ENCODE results near the gene TAF1A.

Gene TAF1A

GRCh38 chr1:222561656-222562055 is 28.1 kb downstream of the TAF1A start:
- 85 to 93% methylated on average over 1 of the region's 1 CpG for WGBS, 2 experiments
- Histone ChIP-seq H3K4me1 (ENCODE audit: control insufficient read depth, insufficient read depth, low read length) (no peaks in the 10 kb centered on the region), H3K27ac (ENCODE audit: insufficient read depth, low read depth, low read length, poor library complexity, severe bottlenecking) (no peak overlapping the region), H3K36me3 (ENCODE audit: control insufficient read depth, insufficient read depth, low read length) (peaks cover 12% of the 10 kb centered on the region), H3K9me3 (ENCODE audit: control insufficient read depth, low read length) (no peaks in the 10 kb centered on the region), H3K4me3 (ENCODE audit: insufficient read depth, low read depth, low read length) (no peak overlapping the region), H3K27me3 (ENCODE audit: control insufficient read depth, insufficient read depth, low read length, poor library complexity, severe bottlenecking) (no peaks in the 10 kb centered on the region)

GRCh38 chr1:222557574-222557973 is 32.2 kb downstream of the TAF1A start:
- Histone ChIP-seq H3K36me3 (ENCODE audit: control insufficient read depth, insufficient read depth, low read length) (peaks cover 12% of the 10 kb centered on the region), H3K27me3 (ENCODE audit: control insufficient read depth, insufficient read depth, low read length, poor library complexity, severe bottlenecking) (no peaks in the 10 kb centered on the region), H3K27ac (ENCODE audit: insufficient read depth, low read depth, low read length, poor library complexity, severe bottlenecking) (no peak overlapping the region), H3K4me1 (ENCODE audit: control insufficient read depth, insufficient read depth, low read length) (no peaks in the 10 kb centered on the region), H3K4me3 (ENCODE audit: insufficient read depth, low read depth, low read length) (no peak overlapping the region), H3K9me3 (ENCODE audit: control insufficient read depth, low read length) (no peaks in the 10 kb centered on the region)
- WGBS, 2 experiments: 98% methylated on average over 7 of the region's 7 CpGs

- H3K36me3 ChIP-seq (ENCODE audit: control insufficient read depth, insufficient read depth, low read length): peaks cover 12% of the 10 kb centered on the region
- 77 to 78% methylated on average over 6 of the region's 6 CpGs for WGBS, 2 experiments
Observed at GRCh38 chr1:222557148-222557547, 32.6 kb downstream of the TAF1A start.

GRCh38 chr1:222555992-222556615 is 33.6 kb downstream of the TAF1A start:
- Histone ChIP-seq H3K27ac (ENCODE audit: insufficient read depth, low read depth, low read length, poor library complexity, severe bottlenecking) (no peak overlapping the region), H3K36me3 (ENCODE audit: control insufficient read depth, insufficient read depth, low read length) (peaks cover 9% of the 10 kb centered on the region), H3K4me3 (ENCODE audit: insufficient read depth, low read depth, low read length) (no peak overlapping the region), H3K27me3 (ENCODE audit: control insufficient read depth, insufficient read depth, low read length, poor library complexity, severe bottlenecking) (no peaks in the 10 kb centered on the region), H3K4me1 (ENCODE audit: control insufficient read depth, insufficient read depth, low read length) (no peaks in the 10 kb centered on the region), H3K9me3 (ENCODE audit: control insufficient read depth, low read length) (no peaks in the 10 kb centered on the region)
- WGBS, 2 experiments: 91 to 98% methylated on average over 2 of the region's 2 CpGs

More at GRCh38 chr1:222557148-222557547, 32.6 kb downstream of the TAF1A start:
- Histone ChIP-seq H3K4me1 (ENCODE audit: control insufficient read depth, insufficient read depth, low read length) (no peaks in the 10 kb centered on the region), H3K27me3 (ENCODE audit: control insufficient read depth, insufficient read depth, low read length, poor library complexity, severe bottlenecking) (no peaks in the 10 kb centered on the region), H3K27ac (ENCODE audit: insufficient read depth, low read depth, low read length, poor library complexity, severe bottlenecking) (no peak overlapping the region), H3K4me3 (ENCODE audit: insufficient read depth, low read depth, low read length) (no peak overlapping the region), H3K9me3 (ENCODE audit: control insufficient read depth, low read length) (no peaks in the 10 kb centered on the region)

GRCh38 chr1:222554177-222554576 is 35.6 kb downstream of the TAF1A start:
- no peak overlapping the region for H3K27ac ChIP-seq (ENCODE audit: insufficient read depth, low read depth, low read length, poor library complexity, severe bottlenecking)
- H3K9me3 ChIP-seq (ENCODE audit: control insufficient read depth, low read length): no peaks in the 10 kb centered on the region
- H3K4me1 ChIP-seq (ENCODE audit: control insufficient read depth, insufficient read depth, low read length): no peaks in the 10 kb centered on the region
- no peak overlapping the region for H3K4me3 ChIP-seq (ENCODE audit: insufficient read depth, low read depth, low read length)
- H3K36me3 ChIP-seq (ENCODE audit: control insufficient read depth, insufficient read depth, low read length): peaks cover 6% of the 10 kb centered on the region
- 94 to 98% methylated on average over 5 of the region's 5 CpGs for WGBS, 2 experiments
- no peaks in the 10 kb centered on the region for H3K27me3 ChIP-seq (ENCODE audit: control insufficient read depth, insufficient read depth, low read length, poor library complexity, severe bottlenecking)

GRCh38 chr1:222552882-222553281 is 36.9 kb downstream of the TAF1A start:
- Histone ChIP-seq H3K27me3 (ENCODE audit: control insufficient read depth, insufficient read depth, low read length, poor library complexity, severe bottlenecking) (no peaks in the 10 kb centered on the region), H3K36me3 (ENCODE audit: control insufficient read depth, insufficient read depth, low read length) (peaks cover 6% of the 10 kb centered on the region), H3K4me1 (ENCODE audit: control insufficient read depth, insufficient read depth, low read length) (peaks cover 2% of the 10 kb centered on the region), H3K4me3 (ENCODE audit: insufficient read depth, low read depth, low read length) (no peak overlapping the region), H3K9me3 (ENCODE audit: control insufficient read depth, low read length) (no peaks in the 10 kb centered on the region), H3K27ac (ENCODE audit: insufficient read depth, low read depth, low read length, poor library complexity, severe bottlenecking) (no peak overlapping the region)
- WGBS, 2 experiments: 90 to 92% methylated on average over 5 of the region's 5 CpGs

- H3K27ac ChIP-seq (ENCODE audit: insufficient read depth, low read depth, low read length, poor library complexity, severe bottlenecking): no peak within 1 kb of the TSS
- no peaks in the 10 kb centered on the region for H3K9me3 ChIP-seq (ENCODE audit: control insufficient read depth, low read length)
- H3K36me3 ChIP-seq (ENCODE audit: control insufficient read depth, insufficient read depth, low read length): no peaks in the 10 kb centered on the region
- 75 to 78% methylated on average over 8 of the region's 8 CpGs for WGBS, 2 experiments
- H3K27me3 ChIP-seq (ENCODE audit: control insufficient read depth, insufficient read depth, low read length, poor library complexity, severe bottlenecking): no peaks in the 10 kb centered on the region
- H3K4me3 ChIP-seq (ENCODE audit: insufficient read depth, low read depth, low read length): no peak within 1 kb of the TSS
- H3K4me1 ChIP-seq (ENCODE audit: control insufficient read depth, insufficient read depth, low read length): peaks cover 18% of the 10 kb centered on the region
Observed at GRCh38 chr1:222547944-222548671, 41.6 kb downstream of the TAF1A start, which contains the start of gene HHIPL2. Gene HHIPL2, minus strand, starts transcription at chr1:222548104. Its CDS starts 60 bp downstream, at chr1:222548044.

- H3K9me3 ChIP-seq (ENCODE audit: control insufficient read depth, low read length): no peaks in the 10 kb centered on the region
- H3K36me3 ChIP-seq (ENCODE audit: control insufficient read depth, insufficient read depth, low read length): no peaks in the 10 kb centered on the region
- no peak overlapping the region for H3K27ac ChIP-seq (ENCODE audit: insufficient read depth, low read depth, low read length, poor library complexity, severe bottlenecking)
- H3K4me3 ChIP-seq (ENCODE audit: insufficient read depth, low read depth, low read length): no peak overlapping the region
- no peaks in the 10 kb centered on the region for H3K27me3 ChIP-seq (ENCODE audit: control insufficient read depth, insufficient read depth, low read length, poor library complexity, severe bottlenecking)
- 80 to 81% methylated on average over 8 of the region's 8 CpGs for WGBS, 2 experiments
- H3K4me1 ChIP-seq (ENCODE audit: control insufficient read depth, insufficient read depth, low read length): peaks cover 18% of the 10 kb centered on the region
Observed at GRCh38 chr1:222547260-222547614, 42.5 kb downstream of the TAF1A start.

- peaks cover 18% of the 10 kb centered on the region for H3K4me1 ChIP-seq (ENCODE audit: control insufficient read depth, insufficient read depth, low read length)
- H3K9me3 ChIP-seq (ENCODE audit: control insufficient read depth, low read length): no peaks in the 10 kb centered on the region
- 31 to 37% methylated on average over 7 of the region's 7 CpGs for WGBS, 2 experiments
- no peak overlapping the region for H3K4me3 ChIP-seq (ENCODE audit: insufficient read depth, low read depth, low read length)
- H3K36me3 ChIP-seq (ENCODE audit: control insufficient read depth, insufficient read depth, low read length): no peaks in the 10 kb centered on the region
- H3K27me3 ChIP-seq (ENCODE audit: control insufficient read depth, insufficient read depth, low read length, poor library complexity, severe bottlenecking): no peaks in the 10 kb centered on the region
- H3K27ac ChIP-seq (ENCODE audit: insufficient read depth, low read depth, low read length, poor library complexity, severe bottlenecking): no peak overlapping the region
Observed at GRCh38 chr1:222546548-222547259, 43.0 kb downstream of the TAF1A start.

- H3K9me3 ChIP-seq (ENCODE audit: control insufficient read depth, low read length): no peaks in the 10 kb centered on the region
- 83 to 90% methylated on average over 7 of the region's 7 CpGs for WGBS, 2 experiments
- H3K4me3 ChIP-seq (ENCODE audit: insufficient read depth, low read depth, low read length): no peak overlapping the region
- no peaks in the 10 kb centered on the region for H3K36me3 ChIP-seq (ENCODE audit: control insufficient read depth, insufficient read depth, low read length)
- no peaks in the 10 kb centered on the region for H3K27me3 ChIP-seq (ENCODE audit: control insufficient read depth, insufficient read depth, low read length, poor library complexity, severe bottlenecking)
- H3K4me1 ChIP-seq (ENCODE audit: control insufficient read depth, insufficient read depth, low read length): peaks cover 18% of the 10 kb centered on the region
- H3K27ac ChIP-seq (ENCODE audit: insufficient read depth, low read depth, low read length, poor library complexity, severe bottlenecking): no peak overlapping the region
Observed at GRCh38 chr1:222546091-222546490, 43.6 kb downstream of the TAF1A start.
